Fibroblast of gingiva (primary cell): ENCODE data around the gene MRPS34.
"Not testable (repeated sequence)": the region's sequence is repeated elsewhere in the genome, so short reads cannot be mapped to it uniquely, and the experiment has no call there.

Source experiments
- DNase-seq: peaks from one replicate; pipeline ENCODE4 v3.0.0-alpha.2; 2011; ENCODE audit warnings: low read depth

The MRPS34 gene

GRCh38 chr16:1749152-1750117 lies 23.5 kb downstream of the MRPS34 start:
- no peak for DNase-seq

- no peak for DNase-seq
Observed at GRCh38 chr16:1747934-1748333, 25.0 kb downstream of the MRPS34 start.

GRCh38 chr16:1746693-1747195 lies 26.2 kb downstream of the MRPS34 start:
- peak; percentile 24 for DNase-seq

- peak; percentile 56 for DNase-seq
Observed at GRCh38 chr16:1745900-1746692, 26.8 kb downstream of the MRPS34 start.

- DNase-seq, result peak; percentile 38
Observed at GRCh38 chr16:1745181-1745899, 27.6 kb downstream of the MRPS34 start.

- no peak for DNase-seq
Observed at GRCh38 chr16:1744338-1744840, 28.5 kb downstream of the MRPS34 start.

GRCh38 chr16:1743376-1744337 lies 29.3 kb downstream of the MRPS34 start:
- no peak for DNase-seq

GRCh38 chr16:1741553-1742165 lies 31.3 kb downstream of the MRPS34 start:
- no peak for DNase-seq

- no peak for DNase-seq
Observed at GRCh38 chr16:1740781-1741490, 32.0 kb downstream of the MRPS34 start.

- no peak for DNase-seq
Observed at GRCh38 chr16:1740234-1740633, 32.7 kb downstream of the MRPS34 start.

GRCh38 chr16:1734816-1735215 lies 38.1 kb downstream of the MRPS34 start:
- DNase-seq, result no peak

- no peak for DNase-seq
Observed at GRCh38 chr16:1734123-1734522, 38.8 kb downstream of the MRPS34 start.

- not testable (repeated sequence) for DNase-seq
Observed at GRCh38 chr16:1732551-1732987, 40.4 kb downstream of the MRPS34 start.

GRCh38 chr16:1732071-1732470 lies 40.9 kb downstream of the MRPS34 start:
- DNase-seq, result no peak

- no peak for DNase-seq
Observed at GRCh38 chr16:1731603-1732002, 41.3 kb downstream of the MRPS34 start.

GRCh38 chr16:1731073-1731472 lies 41.9 kb downstream of the MRPS34 start:
- DNase-seq, result no peak

- no peak for DNase-seq
Observed at GRCh38 chr16:1729445-1729844, 43.5 kb downstream of the MRPS34 start.

GRCh38 chr16:1729026-1729425 lies 43.9 kb downstream of the MRPS34 start:
- no peak for DNase-seq
